Neural cell (in vitro differentiated cells): ENCODE results near the gene ZNF565.
"Not testable (repeated sequence)": the region's sequence is repeated elsewhere in the genome, so short reads cannot be mapped to it uniquely, and the experiment has no call there.

Source experiments
- CTCF ChIP-seq: fragments of 450-650 bp; IDR thresholded peaks from 2 replicates; pipeline ENCODE4 v1.5.1; 2014; ENCODE audit warnings: antibody characterized with exemption, mild to moderate bottlenecking, moderate library complexity; ENCODE audit not compliant: poor library complexity, severe bottlenecking
- EP300 ChIP-seq: fragments of 450-650 bp; conservative IDR thresholded peaks from 2 replicates; pipeline ENCODE4 v1.6.1; 2014; ENCODE audit warnings: antibody characterized with exemption, mild to moderate bottlenecking, moderate library complexity; ENCODE audit not compliant: poor library complexity, severe bottlenecking
- EZH2 ChIP-seq: fragments of 200-600, 300-800 bp; shearing (Covaris generic), sonication (generic); IDR thresholded peaks from 2 replicates; pipeline ENCODE4 v1.6.1; 2014; ENCODE audit warnings: antibody characterized with exemption, low read length, borderline replicate concordance, mild to moderate bottlenecking; ENCODE audit not compliant: insufficient read depth, poor library complexity, severe bottlenecking
- POLR2AphosphoS5 ChIP-seq: IDR thresholded peaks from 2 replicates; pipeline ENCODE4 v1.6.1; 2012
- REST ChIP-seq: IDR thresholded peaks from 2 replicates; pipeline ENCODE4 v1.6.1; 2012; ENCODE audit warnings: borderline replicate concordance
- SMC3 ChIP-seq: fragments of 450-650 bp; conservative IDR thresholded peaks from 2 replicates; pipeline ENCODE4 v1.6.1; 2014; ENCODE audit warnings: antibody characterized with exemption, mild to moderate bottlenecking, moderate library complexity; ENCODE audit not compliant: poor library complexity
- TAF1 ChIP-seq: IDR thresholded peaks from 2 replicates; pipeline ENCODE4 v1.6.1; 2012; ENCODE audit warnings: low read depth

GRCh38 chr19:36134867-36135266, 79.6 kb downstream of the ZNF565 start:
- TF ChIP-seq REST, CTCF, EP300, SMC3, POLR2AphosphoS5, EZH2, TAF1: not testable (repeated sequence)
